ENCODE data around the gene IL1RAPL1.

DNA sequence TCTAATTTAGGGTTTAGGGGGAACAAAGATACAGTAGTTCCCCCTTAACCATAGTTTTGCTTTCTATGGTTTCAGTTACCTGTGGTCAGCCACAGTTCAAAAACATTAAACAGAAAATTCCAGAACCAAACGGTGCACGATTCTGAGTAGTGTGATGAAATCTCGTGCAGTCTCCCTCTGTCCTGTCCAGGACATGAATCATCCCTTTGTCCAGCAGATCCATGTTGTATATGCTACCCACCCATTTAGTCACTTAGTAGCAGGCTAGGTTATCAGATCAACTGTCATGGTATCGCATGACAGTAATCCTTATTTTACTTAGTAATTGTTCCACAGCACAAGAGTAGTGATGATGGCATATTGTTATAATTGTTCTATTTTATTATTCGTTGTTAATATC lies 556.1 kb downstream of the IL1RAPL1 start:
- TF ChIP-seq, protein P1, sequence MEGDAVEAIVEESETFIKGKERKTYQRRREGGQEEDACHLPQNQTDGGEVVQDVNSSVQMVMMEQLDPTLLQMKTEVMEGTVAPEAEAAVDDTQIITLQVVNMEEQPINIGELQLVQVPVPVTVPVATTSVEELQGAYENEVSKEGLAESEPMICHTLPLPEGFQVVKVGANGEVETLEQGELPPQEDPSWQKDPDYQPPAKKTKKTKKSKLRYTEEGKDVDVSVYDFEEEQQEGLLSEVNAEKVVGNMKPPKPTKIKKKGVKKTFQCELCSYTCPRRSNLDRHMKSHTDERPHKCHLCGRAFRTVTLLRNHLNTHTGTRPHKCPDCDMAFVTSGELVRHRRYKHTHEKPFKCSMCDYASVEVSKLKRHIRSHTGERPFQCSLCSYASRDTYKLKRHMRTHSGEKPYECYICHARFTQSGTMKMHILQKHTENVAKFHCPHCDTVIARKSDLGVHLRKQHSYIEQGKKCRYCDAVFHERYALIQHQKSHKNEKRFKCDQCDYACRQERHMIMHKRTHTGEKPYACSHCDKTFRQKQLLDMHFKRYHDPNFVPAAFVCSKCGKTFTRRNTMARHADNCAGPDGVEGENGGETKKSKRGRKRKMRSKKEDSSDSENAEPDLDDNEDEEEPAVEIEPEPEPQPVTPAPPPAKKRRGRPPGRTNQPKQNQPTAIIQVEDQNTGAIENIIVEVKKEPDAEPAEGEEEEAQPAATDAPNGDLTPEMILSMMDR (conservative IDR thresholded peaks at IDR 0.05 in 1 of 2, IDR thresholded peaks at IDR 0.05 in 1 of 2; ENCODE audit: extremely low read depth in 1 of 2, insufficient read depth in 1 of 2, low read depth in 1 of 2, low read length in 2 of 2) = no peak
- no peak for TF ChIP-seq EZH2 (IDR thresholded peaks at IDR 0.05; ENCODE audit: borderline replicate concordance, low read length)

Measured in mammary epithelial cell (primary cell).